ENCODE measurements around the gene MTMR10. TPM values are rescaled to one million over a fixed set of nuclear protein-coding genes. Genes with fewer than 3 reads are reported as not detected.

MTMR10 gene
- total RNA-seq (2021) (15.8 and 16.0 TPM in 2 replicates), Bru-seq, nascent RNA (percentile 78 among the genes with signal in this experiment), BruChase-seq, experiment 1, labeled RNA remaining after a 2-hour chase (percentile 73 among the genes with signal in this experiment), BruChase-seq, experiment 2, labeled RNA remaining after a 6-hour chase (percentile 70 among the genes with signal in this experiment)
- long read RNA-seq, full-length matches to known transcripts, result 2 of 6 reads
- long read RNA-seq, partial matches to known transcripts, result 2 of 6 reads
- long read RNA-seq, other reads (novel, unspliced or antisense), result 2 of 6 reads

- POLR2A ChIA-PET (ENCODE audit: low non-redundant PET), result no interaction called here
- Histone ChIP-seq H3K9me3 (ENCODE audit: low read depth, low read length, poor library complexity, severe bottlenecking) (no peaks in the 10 kb centered on the region), H3K4me1 (ENCODE audit: insufficient read depth, low read length, poor library complexity, severe bottlenecking) (peaks cover 7% of the 10 kb centered on the region), H3K27ac (ENCODE audit: low read depth, low read length, poor library complexity, severe bottlenecking) (peak within 1 kb of the TSS; percentile 89), H3K36me3 (ENCODE audit: insufficient read depth, low read length, poor library complexity, severe bottlenecking) (no peaks in the 10 kb centered on the region), H3K4me3 (ENCODE audit: low read depth, low read length, poor library complexity, severe bottlenecking) (peak within 1 kb of the TSS; percentile 94), H3K27me3 (replicated peaks; ENCODE audit: insufficient read depth, low read depth, low read length, poor library complexity) (no peaks in the 10 kb centered on the region)
- TF ChIP-seq CTCF (conservative IDR thresholded peaks at IDR 0.05; ENCODE audit: low read depth, low read length) (no peak), EZH2 (IDR thresholded peaks at IDR 0.05; ENCODE audit: borderline replicate concordance, low read depth, low read length, poor library complexity, severe bottlenecking) (no peak)
- intact Hi-C loops (cut with micrococcal nuclease; ENCODE audit: unreplicated experiment), result loop anchor here (5.0 kb wide), 2 partner anchors 41 to 89 kb away; partner anchors contain the start of gene FAN1
- CTCF ChIA-PET, result interaction anchor here (1.1 kb wide), 1 partner anchor 138 kb away, joined by 3 read pairs; no protein-coding TSS in a partner anchor
- peak; percentile 74 for DNase-seq (ENCODE audit: low spot score)
- no TSS peak for BruUV-seq (replicated peaks)
Observed at GRCh38 chr15:30991255-30992235, at the start of gene MTMR10. Gene MTMR10, minus strand, starts transcription at chr15:30991628. Its CDS starts 122 bp downstream, at chr15:30991506.

GRCh38 chr15:31040611-31041010 lies 49.2 kb upstream of the MTMR10 start:
- Histone ChIP-seq H3K4me3 (ENCODE audit: low read depth, low read length, poor library complexity, severe bottlenecking) (no peak overlapping the region), H3K9me3 (ENCODE audit: low read depth, low read length, poor library complexity, severe bottlenecking) (no peaks in the 10 kb centered on the region), H3K36me3 (ENCODE audit: insufficient read depth, low read length, poor library complexity, severe bottlenecking) (no peaks in the 10 kb centered on the region), H3K27ac (ENCODE audit: low read depth, low read length, poor library complexity, severe bottlenecking) (no peak overlapping the region), H3K27me3 (replicated peaks; ENCODE audit: insufficient read depth, low read depth, low read length, poor library complexity) (no peaks in the 10 kb centered on the region), H3K4me1 (ENCODE audit: insufficient read depth, low read length, poor library complexity, severe bottlenecking) (no peaks in the 10 kb centered on the region)
- no peak for DNase-seq (ENCODE audit: low spot score)
- no peak for TF ChIP-seq EZH2 (IDR thresholded peaks at IDR 0.05; ENCODE audit: borderline replicate concordance, low read depth, low read length, poor library complexity, severe bottlenecking)
- no peak for TF ChIP-seq CTCF (conservative IDR thresholded peaks at IDR 0.05; ENCODE audit: low read depth, low read length)
- no TSS peak for BruUV-seq (replicated peaks)
- intact Hi-C loops (cut with micrococcal nuclease; ENCODE audit: unreplicated experiment), result no loop called here
- POLR2A ChIA-PET (ENCODE audit: low non-redundant PET), result no interaction called here
- CTCF ChIA-PET, result no interaction called here

- no peak overlapping the region for H3K27ac ChIP-seq (ENCODE audit: low read depth, low read length, poor library complexity, severe bottlenecking)
- H3K36me3 ChIP-seq (ENCODE audit: insufficient read depth, low read length, poor library complexity, severe bottlenecking), result no peaks in the 10 kb centered on the region
- no peaks in the 10 kb centered on the region for H3K4me1 ChIP-seq (ENCODE audit: insufficient read depth, low read length, poor library complexity, severe bottlenecking)
- intact Hi-C loops (cut with micrococcal nuclease; ENCODE audit: unreplicated experiment), result no loop called here
- ChIA-PET POLR2A (ENCODE audit: low non-redundant PET) (no interaction called here), CTCF (no interaction called here)
- no TSS peak for BruUV-seq (replicated peaks)
- no peaks in the 10 kb centered on the region for H3K9me3 ChIP-seq (ENCODE audit: low read depth, low read length, poor library complexity, severe bottlenecking)
- no peaks in the 10 kb centered on the region for H3K27me3 ChIP-seq (replicated peaks; ENCODE audit: insufficient read depth, low read depth, low read length, poor library complexity)
- no peak for DNase-seq (ENCODE audit: low spot score)
- TF ChIP-seq CTCF (conservative IDR thresholded peaks at IDR 0.05; ENCODE audit: low read depth, low read length) (no peak), EZH2 (IDR thresholded peaks at IDR 0.05; ENCODE audit: borderline replicate concordance, low read depth, low read length, poor library complexity, severe bottlenecking) (no peak)
- no peak overlapping the region for H3K4me3 ChIP-seq (ENCODE audit: low read depth, low read length, poor library complexity, severe bottlenecking)
Observed at GRCh38 chr15:31039961-31040360, 48.5 kb upstream of the MTMR10 start.

All from A673 (cell line).